CD1c-positive myeloid dendritic cell (primary cell): ENCODE data around the gene HSPB2.
"Not testable (repeated sequence)": the region's sequence is repeated elsewhere in the genome, so short reads cannot be mapped to it uniquely, and the experiment has no call there.

Experiments used
- DNase-seq: peaks from one replicate; pipeline ENCODE4 v3.0.0-alpha.2; 2016; ENCODE audit errors: extremely low spot score

The HSPB2 gene, protein sequence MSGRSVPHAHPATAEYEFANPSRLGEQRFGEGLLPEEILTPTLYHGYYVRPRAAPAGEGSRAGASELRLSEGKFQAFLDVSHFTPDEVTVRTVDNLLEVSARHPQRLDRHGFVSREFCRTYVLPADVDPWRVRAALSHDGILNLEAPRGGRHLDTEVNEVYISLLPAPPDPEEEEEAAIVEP

GRCh38 chr11:111912535-111912934 lies at the start of gene HSPB2:
TSS of gene HSPB2 (plus strand) at chr11:111912734. CDS start at chr11:111912830, 96 bp downstream.
- no peak for DNase-seq

- no peak for DNase-seq
These were observed 42.4 kb upstream of the HSPB2 start for GRCh38 chr11:111870113-111870512.

- peak; percentile 35 for DNase-seq
These were observed 42.0 kb upstream of the HSPB2 start for GRCh38 chr11:111870522-111870885.

DNA sequence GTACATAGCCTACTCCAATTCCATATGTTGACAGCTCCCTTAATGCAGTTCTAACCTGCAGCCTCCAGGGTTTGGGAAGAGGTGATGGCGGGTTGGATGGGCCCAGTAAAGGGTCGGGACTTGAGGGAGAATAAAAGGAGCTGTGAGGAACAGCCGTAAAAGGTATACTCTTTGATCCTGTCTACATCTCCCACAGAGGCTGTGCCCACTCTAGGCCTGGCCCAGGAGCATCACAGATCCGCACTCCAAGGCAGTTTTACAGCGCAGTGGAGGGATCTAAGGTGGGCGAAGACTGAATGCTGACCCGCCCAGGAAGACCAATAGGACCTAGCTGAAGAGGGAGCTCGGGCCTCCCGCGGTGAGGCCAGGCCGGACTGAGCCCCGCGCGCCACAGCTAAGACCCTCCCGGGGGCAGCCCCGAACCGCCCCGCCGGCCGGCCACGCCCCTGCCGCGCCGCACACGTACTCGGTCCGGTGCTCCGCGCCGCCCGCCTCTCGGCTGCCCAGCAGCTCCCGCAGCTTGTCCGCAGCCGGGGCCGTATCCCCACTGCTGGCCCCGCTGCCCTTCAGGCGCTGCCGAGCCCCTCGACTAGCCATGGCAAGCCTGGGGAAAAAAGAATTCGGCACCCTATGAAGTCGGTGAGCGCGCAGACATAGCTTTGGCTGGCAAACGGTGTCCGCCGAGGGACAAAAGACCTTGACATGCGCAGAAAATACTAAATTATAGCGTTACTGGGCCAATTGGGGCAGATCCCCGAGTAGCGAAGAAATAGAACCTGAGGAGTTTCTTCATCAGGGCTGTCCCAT lies 41.4 kb upstream of the HSPB2 start, which contains the start of gene ALG9:
TSS of gene ALG9 (minus strand) at position 696 of the 807 bp plus-strand sequence. CDS start at position 597, 99 bp downstream.
- peak; percentile 76 for DNase-seq

GRCh38 chr11:111871693-111872161 lies 40.8 kb upstream of the HSPB2 start:
- DNase-seq, result no peak

- peak; percentile 32 for DNase-seq
These were observed 34.1 kb upstream of the HSPB2 start for GRCh38 chr11:111878385-111878848.

DNA sequence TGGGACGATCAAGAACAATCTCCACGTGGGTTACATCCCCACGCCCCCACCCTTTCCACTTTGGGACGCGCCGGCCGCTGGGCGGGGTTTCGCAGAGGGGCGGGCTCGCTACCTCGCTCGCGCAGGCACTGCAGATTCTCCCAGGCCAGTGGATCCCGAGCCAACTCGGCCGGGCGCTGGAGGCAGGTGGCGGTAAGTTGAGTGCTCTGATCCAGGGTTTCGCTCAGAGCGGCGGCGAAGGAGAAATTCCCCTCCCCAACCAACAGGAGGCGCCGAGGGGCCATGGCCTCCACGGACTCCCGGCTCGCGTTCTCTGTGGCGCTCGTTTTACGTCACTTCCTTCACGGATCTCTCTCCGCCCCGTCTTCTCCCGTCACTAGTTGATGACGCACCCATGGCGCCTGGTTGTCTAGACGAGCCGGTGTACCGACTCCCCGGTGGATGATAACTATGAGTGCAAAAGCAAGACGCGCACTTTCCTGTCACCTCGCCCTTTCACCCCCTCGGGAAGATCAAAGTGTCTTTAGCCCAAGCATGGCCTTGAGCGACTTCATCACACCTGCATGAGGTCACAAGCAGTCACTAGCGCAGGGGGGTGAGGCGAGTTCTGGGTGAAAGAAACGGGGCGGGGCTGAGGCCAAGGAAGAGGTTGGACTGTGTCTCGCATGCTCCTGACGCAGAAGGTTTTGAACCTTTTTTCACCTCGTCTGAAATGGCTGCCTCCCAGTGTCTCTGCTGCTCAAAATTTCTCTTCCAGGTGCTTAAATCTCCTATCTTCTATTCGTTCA lies 33.5 kb upstream of the HSPB2 start, which contains the start of the genes CFAP68 and FDXACB1:
TSS of gene CFAP68 (plus strand) at position 693 of the 788 bp plus-strand sequence. CDS start at position 713, 20 bp downstream.
TSS of gene FDXACB1 (minus strand) at position 317 of the 788 bp plus-strand sequence. CDS start at position 284, 33 bp downstream.
- DNase-seq, result peak; percentile 98

DNA sequence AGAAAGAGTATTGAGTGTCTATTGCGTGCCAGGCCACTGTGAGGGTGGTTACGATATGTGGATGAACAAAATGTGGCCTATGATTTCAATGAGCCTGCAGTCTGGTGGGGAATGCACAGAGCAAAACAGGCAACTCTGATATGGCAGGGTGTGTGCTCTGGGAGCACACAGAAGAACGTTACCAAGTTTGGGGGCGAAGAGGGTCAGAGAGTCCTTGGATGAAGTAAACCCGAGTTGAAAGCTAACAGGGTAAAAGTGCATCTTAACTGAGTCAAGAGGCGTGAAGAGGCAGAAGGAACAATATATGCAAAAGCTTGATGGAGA lies 32.9 kb upstream of the HSPB2 start:
- DNase-seq, result no peak

- DNase-seq, result no peak
These were observed 30.3 kb upstream of the HSPB2 start for GRCh38 chr11:111882202-111882601.

DNA sequence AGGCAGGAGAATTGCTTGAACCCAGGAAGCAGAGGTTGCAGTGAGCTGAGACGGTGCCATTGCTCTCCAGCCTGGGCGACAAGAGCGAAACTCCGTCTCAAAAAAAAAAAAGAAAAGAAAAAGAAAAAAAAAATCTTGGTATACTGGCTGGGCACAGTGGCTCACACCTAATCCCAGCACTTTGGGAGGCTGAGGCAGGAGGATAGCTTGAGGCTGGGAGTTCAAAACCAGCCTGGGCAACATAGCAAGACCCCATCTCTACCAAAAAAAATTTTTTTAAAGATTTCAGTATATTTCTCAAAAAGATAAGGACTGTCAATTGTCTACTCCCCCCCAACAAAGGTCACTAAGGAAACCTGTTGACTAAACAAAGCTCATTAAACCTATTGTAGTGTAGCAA lies 27.5 kb upstream of the HSPB2 start:
- not testable (repeated sequence) for DNase-seq

DNA sequence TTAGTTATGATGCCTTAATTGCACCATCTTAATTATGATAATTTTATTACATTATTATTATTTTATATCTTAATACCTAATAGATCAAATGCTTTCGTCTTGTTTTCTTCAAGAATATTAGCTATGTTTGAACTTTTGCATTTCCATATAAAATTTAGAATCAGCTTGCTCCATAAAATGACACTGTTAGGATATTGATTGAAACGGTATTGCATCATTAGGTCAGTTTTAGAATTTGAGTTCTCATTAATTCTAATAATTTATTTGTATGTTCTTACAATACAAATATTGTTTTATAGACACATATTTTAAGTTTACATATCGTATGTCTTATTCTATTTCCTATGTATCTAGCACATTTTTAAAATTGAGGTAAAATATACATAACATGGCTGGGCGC lies 26.5 kb upstream of the HSPB2 start:
- no peak for DNase-seq

DNA sequence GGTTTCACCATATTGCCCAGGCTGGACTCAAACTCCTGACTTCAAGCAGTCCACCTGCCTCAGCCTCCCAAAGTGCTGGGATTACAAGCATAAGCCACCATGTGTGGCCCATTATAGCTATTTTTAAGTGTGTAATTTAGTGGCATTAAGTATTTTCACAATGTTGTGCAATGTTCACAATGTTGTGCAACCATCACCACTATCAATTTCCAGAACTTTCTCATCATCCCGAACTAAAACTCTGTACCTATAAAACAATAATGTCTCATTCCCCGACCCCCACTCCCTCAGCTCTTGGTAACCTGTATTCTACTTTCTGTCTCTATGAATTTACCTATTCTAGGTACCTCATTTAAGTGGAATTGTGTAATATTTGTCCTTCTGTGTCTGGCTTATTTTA lies 25.7 kb upstream of the HSPB2 start:
- no peak for DNase-seq

DNA sequence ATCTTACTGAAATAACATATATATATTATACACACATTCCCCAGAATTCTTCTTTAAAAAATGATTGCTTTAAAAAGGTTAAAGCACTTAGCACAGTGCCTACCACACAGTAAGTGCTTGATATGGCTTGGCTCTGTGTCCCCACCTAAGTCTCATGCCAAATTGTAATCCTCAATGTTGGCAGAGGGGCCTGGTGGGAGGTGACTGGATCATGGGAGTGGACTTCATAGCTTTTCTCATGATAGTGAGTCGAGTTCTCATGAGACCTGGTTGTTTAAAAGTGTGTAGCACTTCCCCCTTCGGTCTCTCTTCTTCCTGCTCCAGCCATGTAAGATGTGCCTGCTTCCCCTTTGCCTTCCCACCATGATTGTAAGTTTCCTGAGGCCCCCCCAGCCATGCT lies 7.1 kb upstream of the HSPB2 start:
- DNase-seq, result no peak

GRCh38 chr11:111906680-111907079 lies 5.9 kb upstream of the HSPB2 start:
- no peak for DNase-seq

DNA sequence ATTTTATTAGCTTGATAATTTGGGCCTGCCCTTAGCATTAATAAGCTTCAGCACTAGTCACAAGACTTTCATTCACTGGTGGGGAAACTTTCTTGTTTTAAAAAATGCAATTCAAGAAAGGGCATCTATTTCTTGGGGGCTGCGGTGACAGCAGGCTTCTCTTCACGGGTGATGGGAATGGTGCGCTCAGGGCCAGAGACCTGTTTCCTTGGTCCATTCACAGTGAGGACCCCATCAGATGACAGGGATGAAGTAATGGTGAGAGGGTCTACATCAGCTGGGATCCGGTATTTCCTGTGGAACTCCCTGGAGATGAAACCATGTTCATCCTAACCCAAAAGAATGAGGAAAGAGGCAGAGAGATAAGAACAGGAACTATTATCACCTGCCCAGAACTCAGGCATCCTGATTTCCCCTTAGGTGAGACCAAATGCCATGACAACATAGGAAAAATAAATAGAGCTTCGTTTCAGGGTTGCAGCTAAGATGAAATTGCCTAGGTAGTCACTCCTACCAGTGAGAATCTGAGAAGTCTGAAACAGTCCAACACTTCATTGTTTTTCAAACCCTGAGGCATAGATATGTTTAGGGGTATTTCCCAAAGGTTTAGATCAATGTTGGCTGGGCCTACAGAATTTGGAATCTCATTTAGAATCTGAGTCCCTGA lies 3.8 kb upstream of the HSPB2 start:
- DNase-seq, result no peak

GRCh38 chr11:111909378-111909777 lies 3.2 kb upstream of the HSPB2 start:
- no peak for DNase-seq

GRCh38 chr11:111910676-111911562 lies 1.6 kb upstream of the HSPB2 start:
- DNase-seq, result no peak

DNA sequence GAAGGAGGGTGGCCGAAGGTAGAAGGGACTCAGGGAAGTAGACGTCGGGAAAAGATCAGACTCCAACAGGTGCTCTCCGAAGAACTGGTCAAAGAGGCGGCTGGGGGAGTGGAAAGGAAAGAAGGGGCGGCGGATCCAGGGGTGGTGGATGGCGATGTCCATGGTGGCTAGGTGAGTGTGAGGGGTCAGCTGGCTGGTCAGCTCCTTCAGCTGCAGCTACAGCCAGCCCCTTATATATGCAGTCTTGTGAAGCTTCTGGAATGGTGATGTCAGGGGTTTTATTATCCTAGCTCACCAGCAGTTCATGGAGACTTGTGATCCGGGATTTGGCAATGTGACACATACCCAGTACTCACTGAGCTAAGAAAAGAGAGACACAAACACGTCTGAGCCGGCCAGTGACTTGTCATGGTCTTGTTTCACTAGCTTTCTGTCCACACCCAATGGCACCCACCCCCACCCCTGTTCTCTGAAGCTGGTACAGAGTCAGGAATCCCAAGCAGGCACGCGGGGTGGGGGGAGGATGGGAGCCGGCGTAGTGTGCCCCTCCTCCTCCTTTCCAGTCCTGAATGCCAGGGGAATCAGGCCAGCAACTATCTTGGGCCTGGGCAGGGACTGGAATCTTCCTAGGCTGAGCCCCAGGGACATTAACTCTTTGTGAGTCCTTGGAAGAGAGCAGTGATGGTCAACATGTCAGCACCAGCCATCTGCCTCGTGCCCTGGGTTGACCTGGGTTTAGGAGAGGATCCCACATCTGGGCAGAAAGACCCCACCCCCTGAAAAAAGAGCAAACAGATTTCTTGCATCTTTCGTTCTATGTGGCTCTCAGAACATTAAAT lies 752 bp upstream of the HSPB2 start, which contains the start of gene CRYAB:
TSS of gene CRYAB (minus strand) at position 208 of the 839 bp plus-strand sequence. CDS start at position 162, 46 bp downstream.
- no peak for DNase-seq
